GM12878 (cell line): ENCODE data around the gene ADGRV1. TPM values are rescaled to one million over a fixed set of nuclear protein-coding genes. Genes with fewer than 3 reads are reported as not detected.

Experiments
- ATAC-seq: fragments of 200-7000 bp; cut with Tn5 transposase; 3 replicates; pipeline ENCODE4 v1.9.1; 2020; ENCODE audit warnings: mild to moderate bottlenecking, moderate library complexity
- BruUV-seq: library from RNA; stranded (reverse); fragments of 400-500 nt; replicated peaks from 2 replicates; lab custom pipeline; 2021; lab: Mats Ljungman, UMichigan
- CTCF ChIA-PET: fragments of 300-600 bp; sonication (Branson Sonifier 250); formaldehyde crosslinking; extraction: SDS; loops from one replicate; lab custom pipeline; 2021; ENCODE audit warnings: inconsistent platforms; lab: Yijun Ruan, JAX
- POLR2A ChIA-PET: fragments of 350-600 bp; formaldehyde crosslinking; extraction: SDS; loops from one replicate; lab custom pipeline; 2021; ENCODE audit warnings: inconsistent platforms; lab: Charles Lee
- RAD21 ChIA-PET: fragments of 300-600 bp; sonication (Branson Sonifier 250); formaldehyde crosslinking; loops from one replicate; lab custom pipeline; 2023; ENCODE audit warnings: antibody characterized with exemption; ENCODE audit not compliant: unreplicated experiment; lab: Charles Lee
- SMC1A ChIA-PET: fragments of 300-600 bp; sonication (Branson Sonifier 250); formaldehyde crosslinking; loops from one replicate; lab custom pipeline; 2023; ENCODE audit not compliant: unreplicated experiment, uncharacterized antibody; lab: Charles Lee
- DNase-seq: peaks from one replicate; pipeline ENCODE4 v3.0.0-alpha.2; 2011; ENCODE audit warnings: low read depth, low spot score
- FAIRE-seq: peaks from 3 replicates; lab custom pipeline; 2011; peaks lifted over from hg19 to GRCh38; lab: Jason Lieb, UNC
- H2AFZ ChIP-seq: 2 replicates; pipeline ENCODE4 v1.6.0; 2011; ENCODE audit warnings: low read depth, low read length, control low read depth; ENCODE audit not compliant: control insufficient read depth
- H3K27ac ChIP-seq: 2 replicates; pipeline ENCODE4 v1.5.1; 2011; ENCODE audit warnings: control low read depth; ENCODE audit not compliant: control insufficient read depth, insufficient read depth
- H3K27me3 ChIP-seq, 2 experiments: replicated peaks in 1 of 2; 2 replicates each; pipeline versions ENCODE4 v1.6.0 to v1.6.1; 2011; ENCODE audit warnings: low read length in 1 of 2; ENCODE audit not compliant: control insufficient read depth in 2 of 2, insufficient read depth in 2 of 2
- H3K36me3 ChIP-seq, 2 experiments: 2 replicates each; pipeline ENCODE4 v1.5.1; 2011; ENCODE audit warnings: low read length in 1 of 2; ENCODE audit not compliant: control insufficient read depth in 2 of 2, insufficient read depth in 2 of 2
- H3K4me1 ChIP-seq: 2 replicates; pipeline ENCODE4 v1.6.1; 2011; ENCODE audit warnings: mild to moderate bottlenecking, low read length, moderate library complexity, mixed read lengths; ENCODE audit not compliant: control insufficient read depth, insufficient read depth
- H3K4me2 ChIP-seq: 2 replicates; pipeline ENCODE4 v1.6.0; 2011; ENCODE audit warnings: control low read depth; ENCODE audit not compliant: control insufficient read depth, insufficient read depth
- H3K4me3 ChIP-seq: fragments of 200-600 bp; sonication (generic); 2 replicates; pipeline ENCODE4 v1.5.1; 2016
- H3K79me2 ChIP-seq: 2 replicates; pipeline ENCODE4 v1.6.0; 2011; ENCODE audit warnings: low read length; ENCODE audit not compliant: control insufficient read depth, insufficient read depth
- H3K9ac ChIP-seq: 2 replicates; pipeline ENCODE4 v1.8.0; 2011; ENCODE audit warnings: low read length, control low read depth, mixed read lengths; ENCODE audit not compliant: control insufficient read depth, insufficient read depth
- H3K9me3 ChIP-seq: replicated peaks from 3 replicates; pipeline ENCODE4 v1.5.1; 2011; ENCODE audit warnings: mild to moderate bottlenecking, low read length; ENCODE audit not compliant: control insufficient read depth, insufficient read depth
- H4K20me1 ChIP-seq: 2 replicates; pipeline ENCODE4 v1.6.0; 2011; ENCODE audit not compliant: control insufficient read depth, insufficient read depth
- ATF7 ChIP-seq: fragments of 450-650 bp; IDR thresholded peaks from 2 replicates; pipeline ENCODE4 v1.6.1; 2016; ENCODE audit warnings: low read depth, mild to moderate bottlenecking
- CHD4 ChIP-seq: fragments of 200-600 bp; sonication (generic); IDR thresholded peaks from 2 replicates; pipeline ENCODE4 v1.6.1; 2016; ENCODE audit warnings: mild to moderate bottlenecking
- ETV6 ChIP-seq, 2 experiments: fragments of 450-650 bp in 1 of 2; IDR thresholded peaks in 1 of 2; conservative IDR thresholded peaks in 1 of 2; 2 replicates each; pipeline ENCODE4 v1.6.1; 2014; ENCODE audit warnings: antibody characterized with exemption in 1 of 2, borderline replicate concordance in 1 of 2, low read depth in 1 of 2, mild to moderate bottlenecking in 1 of 2, moderate library complexity in 1 of 2
- EZH2 ChIP-seq: IDR thresholded peaks from 2 replicates; pipeline ENCODE4 v1.6.1; 2012; ENCODE audit warnings: low read depth, mild to moderate bottlenecking, control low read depth, inconsistent platforms, low read length, borderline replicate concordance; ENCODE audit not compliant: control insufficient read depth
- FOXM1 ChIP-seq: IDR thresholded peaks from 2 replicates; pipeline ENCODE4 v1.6.1; 2012; ENCODE audit warnings: low read depth, mild to moderate bottlenecking, inconsistent platforms, low read length, moderate library complexity
- HCFC1 ChIP-seq: fragments of 150-350 bp; IDR thresholded peaks from 2 replicates; pipeline ENCODE4 v1.6.1; 2014; ENCODE audit warnings: low read length
- HDAC6 ChIP-seq: fragments of 200-600 bp; sonication (generic); IDR thresholded peaks from one replicate; pipeline ENCODE4 v1.8.0; 2017; ENCODE audit warnings: antibody characterized with exemption; ENCODE audit not compliant: unreplicated experiment
- MXI1 ChIP-seq: fragments of 150-350 bp; IDR thresholded peaks from 2 replicates; pipeline ENCODE4 v1.6.1; 2011; ENCODE audit warnings: low read depth, mild to moderate bottlenecking, inconsistent platforms, low read length, improper control_type of control experiment
- POLR2AphosphoS5 ChIP-seq: IDR thresholded peaks from 2 replicates; pipeline ENCODE4 v1.6.1; 2011; ENCODE audit warnings: mild to moderate bottlenecking, low read length, inconsistent platforms
- RAD51 ChIP-seq: fragments of 450-650 bp; IDR thresholded peaks from 2 replicates; pipeline ENCODE4 v1.6.1; 2016; ENCODE audit warnings: moderate library complexity, mild to moderate bottlenecking, inconsistent platforms
- SIN3A ChIP-seq: IDR thresholded peaks from 2 replicates; pipeline ENCODE4 v1.6.1; 2012; ENCODE audit warnings: low read depth, low read length, improper control_type of control experiment
- SMAD5 ChIP-seq: IDR thresholded peaks from 2 replicates; pipeline ENCODE4 v1.6.1; 2016; ENCODE audit warnings: antibody characterized with exemption, low read depth
- SUZ12 ChIP-seq: fragments of 200-600 bp; sonication (generic); IDR thresholded peaks from one replicate; pipeline ENCODE4 v1.6.1; 2018; ENCODE audit warnings: antibody characterized with exemption, mild to moderate bottlenecking; ENCODE audit not compliant: unreplicated experiment
- TBL1XR1 ChIP-seq: IDR thresholded peaks from 2 replicates; pipeline ENCODE4 v1.6.1; 2012; ENCODE audit warnings: low read depth, low read length, improper control_type of control experiment
- TCF3 ChIP-seq: IDR thresholded peaks from 2 replicates; pipeline ENCODE4 v1.6.1; 2012; ENCODE audit warnings: low read depth, mild to moderate bottlenecking, low read length, borderline replicate concordance; ENCODE audit not compliant: insufficient read depth
- WGBS: methylation state at CpG from one replicate; pipeline ENCODE4 v1.1.6; 2016; ENCODE audit warnings: low lambda C conversion rate; ENCODE audit not compliant: insufficient replicate concordance, insufficient coverage; ENCODE audit errors: missing lambda C conversion rate; 5-methylcytosine and 5-hydroxymethylcytosine counted together
- in situ Hi-C: fragments of 300-500 bp; cut with MboI; formaldehyde crosslinking; loops from 9 replicates; pipeline ENCODE4 v1.14.3; 2018; ENCODE audit warnings: mixed read lengths
- intact Hi-C: fragments of 100-400 bp; cut with micrococcal nuclease; formaldehyde crosslinking; loops from one replicate; pipeline ENCODE4 v1.14.2; 2022; ENCODE audit not compliant: unreplicated experiment
- polyA plus RNA-seq, 11 experiments: library from polyadenylated mRNA; depleted of rRNA in 4 of 11; unstranded in 6 of 11; stranded (reverse) in 5 of 11; fragments of >200 nt; fragmentation: Nextera tagmentation in 4 of 11; fragmentation: Illumina TruSeq in 1 of 11; extraction: Ambion mirVana in 4 of 11; extraction: Trizol in 1 of 11; gene quantifications; 1 replicate in 1 of 11; 2 replicates in 10 of 11; pipeline versions ENCODE4 v1.2.1 to v1.2.3, GENCODE V29; 2011 to 2016; ENCODE audit warnings: inconsistent platforms in 2 of 11, missing spikeins in 2 of 11, low read depth in 1 of 11
- total RNA-seq, 4 experiments: library from RNA; depleted of rRNA in 3 of 4; stranded (reverse); fragments of >200 nt in 3 of 4; fragmentation: Illumina TruSeq in 1 of 4; extraction: Trizol in 1 of 4; gene quantifications; 2 replicates each; pipeline versions ENCODE4 v1.2.1 to v1.2.3, GENCODE V29; 2013 to 2021
- TF ChIP-seq, protein P1 (sequence below): fragments of 450-650 bp; IDR thresholded peaks from 2 replicates; pipeline ENCODE4 v1.6.1; 2017; ENCODE audit warnings: mild to moderate bottlenecking
- TF ChIP-seq, protein P2 (sequence below): IDR thresholded peaks from 2 replicates; pipeline ENCODE4 v1.6.1; 2011; ENCODE audit warnings: borderline replicate concordance, low read depth, mild to moderate bottlenecking, moderate library complexity, low read length; ENCODE audit not compliant: insufficient read depth, poor library complexity, severe bottlenecking
- TF ChIP-seq, protein P3 (sequence below): fragments of 450-650 bp; IDR thresholded peaks from 2 replicates; pipeline ENCODE4 v1.6.1; 2017; ENCODE audit warnings: borderline replicate concordance

Gene ADGRV1
- total and polyA plus RNA-seq, 10 of the 15 experiments (the other 5 are each of a cell fraction or from before 2014, with no cell fraction given): 0.04 to 8.1 (median 0.16) TPM; not detected in 1

DNA sequence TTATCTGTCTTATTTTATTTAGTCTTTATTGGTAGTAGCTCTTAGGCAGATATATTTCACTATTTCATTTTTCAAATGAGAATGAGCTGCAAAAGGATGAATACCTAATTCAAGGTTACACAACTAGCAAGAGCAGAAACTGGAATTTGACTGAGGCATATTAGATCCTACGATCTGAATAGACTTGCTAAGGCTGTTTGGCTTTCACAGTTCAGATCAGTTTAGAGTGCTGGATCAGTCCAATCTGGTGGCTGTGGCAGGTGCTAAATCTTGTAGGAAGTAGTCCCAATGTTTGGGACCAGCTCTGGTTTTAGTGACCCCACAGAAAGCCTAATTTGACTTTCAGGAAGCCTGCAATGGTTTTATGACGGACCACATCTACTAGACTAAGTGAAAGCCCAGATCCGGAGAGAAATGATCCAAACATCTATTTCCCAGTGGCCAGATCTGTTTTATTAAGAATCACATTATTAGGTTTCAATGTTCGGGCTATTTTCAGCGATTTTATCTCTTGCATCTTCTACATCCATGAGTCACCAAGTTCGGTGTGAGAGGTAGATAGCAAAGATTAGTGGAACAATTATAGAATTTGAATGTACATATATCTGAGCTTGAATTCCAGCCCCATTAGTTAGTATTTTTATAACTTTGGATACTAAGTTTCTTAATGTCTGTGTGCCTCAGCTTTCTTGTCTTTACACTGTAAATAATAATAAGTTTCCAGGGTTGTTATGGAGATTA, 359.5 kb downstream of the ADGRV1 start:
- 23% methylated on average over 6 of the region's 6 CpGs for WGBS
- in situ Hi-C loops: no loop called here
- POLR2A ChIA-PET: interaction anchor here (1.3 kb wide), 1 partner anchor 28 kb away, joined by 3 read pairs; no protein-coding TSS in a partner anchor

More for the DNA sequence above, 359.5 kb downstream of the ADGRV1 start:
- Histone ChIP-seq H3K27ac (no peak overlapping the region), H3K9me3 (no peaks in the 10 kb centered on the region), H3K4me3 (no peak overlapping the region)
- intact Hi-C loops: no loop called here
- SMC1A ChIA-PET: interaction anchor here (0.7 to 1.6 kb wide), 2 partner anchors 14 to 28 kb away, joined by 3 to 5 read pairs; no protein-coding TSS in a partner anchor
- TF ChIP-seq TBL1XR1: no peak
- TF ChIP-seq, protein P1, sequence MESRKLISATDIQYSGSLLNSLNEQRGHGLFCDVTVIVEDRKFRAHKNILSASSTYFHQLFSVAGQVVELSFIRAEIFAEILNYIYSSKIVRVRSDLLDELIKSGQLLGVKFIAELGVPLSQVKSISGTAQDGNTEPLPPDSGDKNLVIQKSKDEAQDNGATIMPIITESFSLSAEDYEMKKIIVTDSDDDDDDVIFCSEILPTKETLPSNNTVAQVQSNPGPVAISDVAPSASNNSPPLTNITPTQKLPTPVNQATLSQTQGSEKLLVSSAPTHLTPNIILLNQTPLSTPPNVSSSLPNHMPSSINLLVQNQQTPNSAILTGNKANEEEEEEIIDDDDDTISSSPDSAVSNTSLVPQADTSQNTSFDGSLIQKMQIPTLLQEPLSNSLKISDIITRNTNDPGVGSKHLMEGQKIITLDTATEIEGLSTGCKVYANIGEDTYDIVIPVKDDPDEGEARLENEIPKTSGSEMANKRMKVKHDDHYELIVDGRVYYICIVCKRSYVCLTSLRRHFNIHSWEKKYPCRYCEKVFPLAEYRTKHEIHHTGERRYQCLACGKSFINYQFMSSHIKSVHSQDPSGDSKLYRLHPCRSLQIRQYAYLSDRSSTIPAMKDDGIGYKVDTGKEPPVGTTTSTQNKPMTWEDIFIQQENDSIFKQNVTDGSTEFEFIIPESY: no peak
- no peak for TF ChIP-seq HCFC1
- no peak for TF ChIP-seq ETV6 (conservative IDR thresholded peaks at IDR 0.05 in 1 of 2, IDR thresholded peaks at IDR 0.05 in 1 of 2; ENCODE audit: borderline replicate concordance in 1 of 2, low read depth in 1 of 2)
- TF ChIP-seq SIN3A: no peak
- no peak for TF ChIP-seq SUZ12
- TF ChIP-seq EZH2: no peak
- no peak for TF ChIP-seq ATF7
- TF ChIP-seq, protein P2, sequence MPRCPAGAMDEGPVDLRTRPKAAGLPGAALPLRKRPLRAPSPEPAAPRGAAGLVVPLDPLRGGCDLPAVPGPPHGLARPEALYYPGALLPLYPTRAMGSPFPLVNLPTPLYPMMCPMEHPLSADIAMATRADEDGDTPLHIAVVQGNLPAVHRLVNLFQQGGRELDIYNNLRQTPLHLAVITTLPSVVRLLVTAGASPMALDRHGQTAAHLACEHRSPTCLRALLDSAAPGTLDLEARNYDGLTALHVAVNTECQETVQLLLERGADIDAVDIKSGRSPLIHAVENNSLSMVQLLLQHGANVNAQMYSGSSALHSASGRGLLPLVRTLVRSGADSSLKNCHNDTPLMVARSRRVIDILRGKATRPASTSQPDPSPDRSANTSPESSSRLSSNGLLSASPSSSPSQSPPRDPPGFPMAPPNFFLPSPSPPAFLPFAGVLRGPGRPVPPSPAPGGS: no peak
- no peak for TF ChIP-seq HDAC6
- no peak for TF ChIP-seq RAD51
- TF ChIP-seq MXI1: no peak
- no peak for TF ChIP-seq CHD4
- TF ChIP-seq, protein P3, sequence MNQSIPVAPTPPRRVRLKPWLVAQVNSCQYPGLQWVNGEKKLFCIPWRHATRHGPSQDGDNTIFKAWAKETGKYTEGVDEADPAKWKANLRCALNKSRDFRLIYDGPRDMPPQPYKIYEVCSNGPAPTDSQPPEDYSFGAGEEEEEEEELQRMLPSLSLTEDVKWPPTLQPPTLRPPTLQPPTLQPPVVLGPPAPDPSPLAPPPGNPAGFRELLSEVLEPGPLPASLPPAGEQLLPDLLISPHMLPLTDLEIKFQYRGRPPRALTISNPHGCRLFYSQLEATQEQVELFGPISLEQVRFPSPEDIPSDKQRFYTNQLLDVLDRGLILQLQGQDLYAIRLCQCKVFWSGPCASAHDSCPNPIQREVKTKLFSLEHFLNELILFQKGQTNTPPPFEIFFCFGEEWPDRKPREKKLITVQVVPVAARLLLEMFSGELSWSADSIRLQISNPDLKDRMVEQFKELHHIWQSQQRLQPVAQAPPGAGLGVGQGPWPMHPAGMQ: no peak
- TF ChIP-seq FOXM1: no peak
- TF ChIP-seq SMAD5: no peak
- no peak for TF ChIP-seq TCF3
- TF ChIP-seq POLR2AphosphoS5: no peak
- TF ChIP-seq, all 136 proteins: peak for 0
- H3K79me2 ChIP-seq: no peaks in the 10 kb centered on the region
- H3K36me3 ChIP-seq: no peaks in the 10 kb centered on the region
- no peak overlapping the region for H3K4me2 ChIP-seq
- H4K20me1 ChIP-seq: no peaks in the 10 kb centered on the region
- H3K4me1 ChIP-seq: no peaks in the 10 kb centered on the region
- DNase-seq (no peak), FAIRE-seq (no peak), ATAC-seq (no peak)
- H3K27me3 ChIP-seq: no peaks in the 10 kb centered on the region
- no peak overlapping the region for H2AFZ ChIP-seq
- BruUV-seq: no TSS peak
- H3K9ac ChIP-seq: no peak overlapping the region
- RAD21 ChIA-PET: interaction anchor here (0.8 kb wide), 1 partner anchor 14 kb away, joined by 3 read pairs; no protein-coding TSS in a partner anchor
- CTCF ChIA-PET: interaction anchor here (1.0 to 1.5 kb wide), 2 partner anchors 14 to 115 kb away, joined by 3 read pairs; no protein-coding TSS in a partner anchor
